Panc1 (cell line): ENCODE results near the gene EFCAB11.

ENCODE experiments used
- CTCF ChIP-seq: fragments of 450-650 bp; IDR thresholded peaks from 2 replicates; pipeline ENCODE4 v1.5.1; 2017; ENCODE audit warnings: mild to moderate bottlenecking
- POLR2AphosphoS5 ChIP-seq: IDR thresholded peaks from 2 replicates; pipeline ENCODE4 v1.6.1; 2012; ENCODE audit warnings: mild to moderate bottlenecking, low read depth, low read length, moderate library complexity
- REST ChIP-seq, 2 experiments: IDR thresholded peaks; 2 replicates each; pipeline ENCODE4 v1.6.1; 2011 to 2012; ENCODE audit warnings: low read depth in 2 of 2, control low read depth in 1 of 2, low read length in 1 of 2, mild to moderate bottlenecking in 1 of 2, moderate library complexity in 1 of 2; ENCODE audit not compliant: insufficient read depth in 1 of 2
- SIN3A ChIP-seq: IDR thresholded peaks from 2 replicates; pipeline ENCODE4 v1.6.1; 2012; ENCODE audit warnings: low read depth, mild to moderate bottlenecking, low read length, moderate library complexity, borderline replicate concordance; ENCODE audit not compliant: insufficient read depth
- TCF7L2 ChIP-seq: IDR thresholded peaks from 2 replicates; pipeline ENCODE4 v1.6.1; 2011; ENCODE audit warnings: mild to moderate bottlenecking, low read depth, low read length, inconsistent platforms

- TF ChIP-seq TCF7L2 (no peak), REST (IDR thresholded peaks at IDR 0.05; ENCODE audit: insufficient read depth in 1 of 2, low read depth in 2 of 2, low read length in 1 of 2) (no peak), CTCF (no peak), POLR2AphosphoS5 (no peak), SIN3A (no peak)
Observed at GRCh38 chr14:89792489-89793366, 161.8 kb downstream of the EFCAB11 start.
